H9 (cell line): Measurements from ENCODE around the gene TMEM164. TPM values are rescaled to one million over a fixed set of nuclear protein-coding genes. Genes with fewer than 3 reads are reported as not detected.

Source experiments
- DNase-seq: peaks from one replicate; pipeline ENCODE4 v3.0.0-alpha.2; 2017
- H2AFZ ChIP-seq: one replicate; pipeline ENCODE4 v1.6.1; 2013; ENCODE audit warnings: mild to moderate bottlenecking, low read length, control low read depth, moderate library complexity
- H2AK5ac ChIP-seq: 2 replicates; pipeline ENCODE4 v1.6.1; 2013; ENCODE audit warnings: low read length, control low read depth, mixed read lengths; ENCODE audit not compliant: insufficient read length
- H2BK120ac ChIP-seq: one replicate; pipeline ENCODE4 v1.6.1; 2013; ENCODE audit warnings: low read depth, mild to moderate bottlenecking, low read length, control low read depth, inconsistent platforms; ENCODE audit not compliant: poor library complexity, severe bottlenecking
- H2BK12ac ChIP-seq: 2 replicates; pipeline ENCODE4 v1.6.1; 2013; ENCODE audit warnings: low read length, control low read depth, mixed read lengths, low read depth; ENCODE audit not compliant: insufficient read length
- H2BK15ac ChIP-seq: 2 replicates; pipeline ENCODE4 v1.6.1; 2013; ENCODE audit warnings: low read depth, low read length, control low read depth
- H2BK20ac ChIP-seq: one replicate; pipeline ENCODE4 v1.6.1; 2013; ENCODE audit warnings: low read depth, mild to moderate bottlenecking, low read length, control low read depth, inconsistent platforms; ENCODE audit not compliant: poor library complexity, severe bottlenecking
- H2BK5ac ChIP-seq: 2 replicates; pipeline ENCODE4 v1.6.1; 2013; ENCODE audit warnings: low read length, control low read depth, mixed read lengths; ENCODE audit not compliant: insufficient read length
- H3K14ac ChIP-seq: 2 replicates; pipeline ENCODE4 v1.6.1; 2013; ENCODE audit warnings: low read length, control low read depth; ENCODE audit not compliant: insufficient read depth
- H3K18ac ChIP-seq: 2 replicates; pipeline ENCODE4 v1.6.1; 2013; ENCODE audit warnings: low read depth, mild to moderate bottlenecking, mixed read lengths, low read length, control low read depth; ENCODE audit not compliant: insufficient read length
- H3K23ac ChIP-seq: 2 replicates; pipeline ENCODE4 v1.6.1; 2013; ENCODE audit warnings: low read length, control low read depth, mixed read lengths, low read depth; ENCODE audit not compliant: insufficient read length
- H3K23me2 ChIP-seq: 2 replicates; pipeline ENCODE4 v1.6.1; 2013; ENCODE audit warnings: low read depth, mild to moderate bottlenecking, mixed read lengths, low read length, control low read depth; ENCODE audit not compliant: insufficient read length, poor library complexity, severe bottlenecking
- H3K27ac ChIP-seq: 2 replicates; pipeline ENCODE4 v1.5.1; 2013; ENCODE audit warnings: low read length, control low read depth, mixed read lengths, low read depth; ENCODE audit not compliant: insufficient read length
- H3K27me3 ChIP-seq: 2 replicates; pipeline ENCODE4 v1.6.1; 2013; ENCODE audit warnings: low read length, control low read depth, inconsistent platforms; ENCODE audit not compliant: insufficient read depth
- H3K4ac ChIP-seq: 2 replicates; pipeline ENCODE4 v1.6.1; 2013; ENCODE audit warnings: low read depth, mild to moderate bottlenecking, control low read depth, inconsistent platforms, low read length, moderate library complexity
- H3K4me1 ChIP-seq: 2 replicates; pipeline ENCODE4 v1.6.1; 2013; ENCODE audit warnings: low read length, control low read depth, inconsistent platforms; ENCODE audit not compliant: insufficient read depth
- H3K4me2 ChIP-seq: 2 replicates; pipeline ENCODE4 v1.6.1; 2013; ENCODE audit warnings: low read length, control low read depth, mixed read lengths; ENCODE audit not compliant: insufficient read length, insufficient read depth
- H3K56ac ChIP-seq: 2 replicates; pipeline ENCODE4 v1.6.1; 2013; ENCODE audit warnings: low read depth, mild to moderate bottlenecking, mixed read lengths, low read length, control low read depth; ENCODE audit not compliant: insufficient read length
- H3K79me1 ChIP-seq: 2 replicates; pipeline ENCODE4 v1.6.1; 2013; ENCODE audit warnings: low read depth, mild to moderate bottlenecking, moderate library complexity, low read length, control low read depth, inconsistent platforms; ENCODE audit not compliant: insufficient read depth, poor library complexity, severe bottlenecking
- H3K79me2 ChIP-seq: 2 replicates; pipeline ENCODE4 v1.6.1; 2013; ENCODE audit warnings: low read length, control low read depth, inconsistent platforms; ENCODE audit not compliant: insufficient read depth
- H3K9ac ChIP-seq: 2 replicates; pipeline ENCODE4 v1.6.1; 2013; ENCODE audit warnings: low read length, control low read depth, mixed read lengths; ENCODE audit not compliant: insufficient read length; ENCODE audit errors: extremely low read depth
- H3K9me3 ChIP-seq: one replicate; pipeline ENCODE4 v1.6.1; 2013; ENCODE audit warnings: low read depth, low read length, inconsistent platforms; ENCODE audit not compliant: control insufficient read depth
- H3T11ph ChIP-seq: one replicate; pipeline ENCODE4 v1.6.1; 2013; ENCODE audit warnings: mild to moderate bottlenecking, low read length, control low read depth, inconsistent platforms
- H4K20me1 ChIP-seq: one replicate; pipeline ENCODE4 v1.6.1; 2013; ENCODE audit not compliant: control insufficient read depth, insufficient read length, insufficient read depth
- H4K5ac ChIP-seq: 2 replicates; pipeline ENCODE4 v1.6.1; 2013; ENCODE audit warnings: low read depth, mild to moderate bottlenecking, mixed read lengths, low read length, control low read depth; ENCODE audit not compliant: insufficient read length
- H4K8ac ChIP-seq: replicated peaks from 2 replicates; pipeline ENCODE4 v1.6.1; 2013; ENCODE audit warnings: low read length, control low read depth, mixed read lengths, low read depth; ENCODE audit not compliant: insufficient read length
- H4K91ac ChIP-seq: 2 replicates; pipeline ENCODE4 v1.6.1; 2013; ENCODE audit warnings: low read depth, mild to moderate bottlenecking, moderate library complexity, mixed read lengths, low read length, control low read depth; ENCODE audit not compliant: insufficient read length
- H3K27ac Mint-ChIP-seq, 3 experiments: 2 replicates in 2 of 3; 3 replicates in 1 of 3; pipeline ENCODE4 v1.8.0; 2020 to 2021; ENCODE audit warnings: mixed read lengths in 3 of 3, mild to moderate bottlenecking in 1 of 3, moderate library complexity in 1 of 3
- H3K27me3 Mint-ChIP-seq: 2 replicates; pipeline ENCODE4 v1.8.0; 2021; ENCODE audit warnings: low read depth, mild to moderate bottlenecking, moderate library complexity, mixed read lengths
- H3K36me3 Mint-ChIP-seq, 3 experiments: 2 replicates in 2 of 3; 3 replicates in 1 of 3; pipeline ENCODE4 v1.8.0; 2020 to 2021; ENCODE audit warnings: low read depth in 3 of 3, mixed read lengths in 3 of 3; ENCODE audit not compliant: insufficient read depth in 1 of 3
- H3K4me1 Mint-ChIP-seq, 2 experiments: 2 replicates each; pipeline ENCODE4 v1.8.0; 2020; ENCODE audit warnings: mixed read lengths in 2 of 2
- H3K4me3 Mint-ChIP-seq, 2 experiments: 2 replicates in 1 of 2; 3 replicates in 1 of 2; pipeline ENCODE4 v1.8.0; 2020 to 2021; ENCODE audit warnings: mild to moderate bottlenecking in 2 of 2, mixed read lengths in 2 of 2, moderate library complexity in 1 of 2
- H3K9me3 Mint-ChIP-seq, 2 experiments: 2 replicates in 1 of 2; 3 replicates in 1 of 2; pipeline ENCODE4 v1.8.0; 2020; ENCODE audit warnings: mild to moderate bottlenecking in 2 of 2, mixed read lengths in 2 of 2, moderate library complexity in 1 of 2
- CTCF ChIP-seq: fragments of 200-600 bp; sonication (generic); conservative IDR thresholded peaks from 3 replicates; pipeline ENCODE4 v1.8.0; 2021; ENCODE audit warnings: antibody characterized with exemption, mild to moderate bottlenecking
- WGBS: extraction: QIAGEN DNeasy Blood & Tissue Kit; methylation state at CpG from one replicate; pipeline ENCODE4 v1.1.7; 2013; ENCODE audit warnings: missing lambda C conversion rate, low lambda C conversion rate, mixed read lengths; ENCODE audit not compliant: insufficient read length; ENCODE audit errors: extremely low coverage; 5-methylcytosine and 5-hydroxymethylcytosine counted together
- total RNA-seq: library from RNA; stranded (reverse); gene quantifications from 2 replicates; pipeline ENCODE4 v1.2.1, GENCODE V29; 2021

The TMEM164 gene
- total RNA-seq, 1 experiment from 2014 or later, result 30.4 TPM

- H2BK12ac ChIP-seq, result no peak overlapping the region
- H3K9me3 Mint-ChIP-seq, result 0 out of 5 replicates have a peak, but pooled peaks cover 0 to 2% of the 10 kb centered on the region in 2 experiments
Measured at GRCh38 chrX:110089656-110090403, 86.9 kb downstream of the TMEM164 start.

More at GRCh38 chrX:110089656-110090403, 86.9 kb downstream of the TMEM164 start:
- H3T11ph ChIP-seq, result no peak overlapping the region
- H2BK15ac ChIP-seq, result no peak overlapping the region
- Mint-ChIP-seq H3K36me3 (peaks cover under 1 to 8% (median 5%) of the 10 kb centered on the region in 3 experiments; a peak in 4 of 7 replicates), H3K4me1 (no peaks in the 10 kb centered on the region), H3K27ac (no peak overlapping the region), H3K4me3 (no peak overlapping the region), H3K27me3 (peaks cover 4% of the 10 kb centered on the region)
- no peak overlapping the region for H2AK5ac ChIP-seq
- no peak overlapping the region for H3K9ac ChIP-seq
- H4K8ac ChIP-seq, result no peak overlapping the region
- no peak overlapping the region for H4K91ac ChIP-seq
- no peaks in the 10 kb centered on the region for H3K27me3 ChIP-seq
- no peak overlapping the region for H2BK20ac ChIP-seq
- H3K79me1 ChIP-seq, result no peaks in the 10 kb centered on the region
- no peak overlapping the region for H3K18ac ChIP-seq
- no CpG with 5 or more reads among the region's 6 CpGs for WGBS
- no peak overlapping the region for H4K5ac ChIP-seq
- DNase-seq, result no peak
- no peaks in the 10 kb centered on the region for H3K4me1 ChIP-seq
- H3K23ac ChIP-seq, result no peak overlapping the region
- no peaks in the 10 kb centered on the region for H3K79me2 ChIP-seq
- H3K27ac ChIP-seq, result no peak overlapping the region
- no peaks in the 10 kb centered on the region for H3K23me2 ChIP-seq
- H3K4me2 ChIP-seq, result no peak overlapping the region
- TF ChIP-seq CTCF, result no peak
- H3K4ac ChIP-seq, result no peak overlapping the region
- H2AFZ ChIP-seq, result no peak overlapping the region
- H3K9me3 ChIP-seq, result no peaks in the 10 kb centered on the region
- H4K20me1 ChIP-seq, result no peaks in the 10 kb centered on the region
- no peak overlapping the region for H3K14ac ChIP-seq
- no peak overlapping the region for H3K56ac ChIP-seq
- H2BK120ac ChIP-seq, result no peak overlapping the region
- H2BK5ac ChIP-seq, result no peak overlapping the region
